Endometrial microvascular endothelial cells (primary cell): ENCODE results near the gene KCNE5. TPM values are rescaled to one million over a fixed set of nuclear protein-coding genes. Genes with fewer than 3 reads are reported as not detected.
"Not testable (repeated sequence)": the region's sequence is repeated elsewhere in the genome, so short reads cannot be mapped to it uniquely, and the experiment has no call there.

Source experiments
- in situ Hi-C: cut with HindIII; loops from 2 replicates; pipeline ENCODE4 v1.10.0; 2017; ENCODE audit warnings: low sequenced_read_pairs, low pct_unique_long_range_greater_than_20kb; ENCODE audit errors: inconsistent ontology term
- total RNA-seq: library from RNA; depleted of rRNA; stranded (reverse); fragments of >200 nt; gene quantifications from one replicate; pipeline ENCODE4 v1.2.3, GENCODE V29; 2015; ENCODE audit errors: inconsistent ontology term

Gene KCNE5
- total RNA-seq, 1 donor from 2014 or later, result not detected

DNA sequence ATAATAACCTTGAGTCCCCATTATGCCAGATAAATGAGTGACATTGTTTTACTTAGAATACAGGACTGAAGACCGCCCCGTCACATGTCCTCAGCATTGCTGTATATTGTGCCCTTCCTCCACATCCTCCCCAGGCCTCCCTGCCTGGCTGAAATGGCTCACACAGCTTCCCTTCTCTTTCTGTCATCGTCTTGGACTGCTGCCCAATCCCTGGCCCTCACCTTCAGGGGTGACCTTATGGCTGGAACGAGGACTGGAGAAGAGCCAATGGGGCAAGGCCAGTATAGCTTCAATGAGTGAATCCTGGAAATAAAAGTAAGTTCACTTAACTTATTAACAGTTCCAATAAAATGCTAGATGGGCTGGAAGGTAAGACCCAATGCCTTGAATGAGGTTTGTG lies 2.7 kb downstream of the KCNE5 start:
- in situ Hi-C loops, result no loop called here

DNA sequence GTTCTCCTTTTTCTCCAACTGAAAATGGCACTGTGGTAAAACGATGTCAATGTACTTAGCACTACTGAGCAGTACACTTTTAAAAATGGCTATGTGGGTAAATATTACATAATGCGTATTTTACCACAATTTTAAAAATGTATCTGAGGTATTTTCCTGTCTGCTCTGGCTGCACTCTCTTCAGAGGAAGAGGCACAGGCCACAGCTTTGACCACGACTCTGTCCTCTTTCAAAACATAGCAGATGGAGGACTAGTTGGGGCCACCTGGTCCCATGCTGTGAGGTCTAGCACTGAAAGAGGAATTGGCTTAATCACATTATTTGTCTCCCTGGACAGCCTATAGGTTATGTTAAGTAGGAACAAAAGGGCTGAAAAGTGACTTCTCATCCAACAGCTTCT lies 5.2 kb downstream of the KCNE5 start:
- in situ Hi-C loops, result no loop called here

DNA sequence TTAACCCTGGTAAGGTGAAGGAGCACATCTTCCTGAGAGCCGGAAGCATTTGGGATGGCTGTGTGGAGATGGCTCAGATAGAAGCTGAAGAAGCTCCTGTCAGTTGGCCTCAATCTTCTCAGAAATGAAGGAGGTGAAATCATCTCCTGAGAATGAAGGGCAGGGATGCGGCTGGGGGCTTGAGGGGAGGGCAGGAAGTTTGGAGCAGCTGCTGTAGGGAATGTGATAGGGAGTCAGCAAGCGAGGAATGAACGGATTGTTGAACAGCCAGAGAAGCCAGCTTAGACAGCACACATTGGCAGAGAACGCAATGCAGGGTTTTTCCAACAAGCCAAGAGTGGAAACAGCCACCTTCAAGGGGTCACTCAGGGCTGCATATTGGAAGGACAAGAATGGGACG lies 10.0 kb downstream of the KCNE5 start:
- in situ Hi-C loops, result no loop called here

GRCh38 chrX:109601486-109601885 lies 23.5 kb downstream of the KCNE5 start:
- in situ Hi-C loops, result no loop called here

DNA sequence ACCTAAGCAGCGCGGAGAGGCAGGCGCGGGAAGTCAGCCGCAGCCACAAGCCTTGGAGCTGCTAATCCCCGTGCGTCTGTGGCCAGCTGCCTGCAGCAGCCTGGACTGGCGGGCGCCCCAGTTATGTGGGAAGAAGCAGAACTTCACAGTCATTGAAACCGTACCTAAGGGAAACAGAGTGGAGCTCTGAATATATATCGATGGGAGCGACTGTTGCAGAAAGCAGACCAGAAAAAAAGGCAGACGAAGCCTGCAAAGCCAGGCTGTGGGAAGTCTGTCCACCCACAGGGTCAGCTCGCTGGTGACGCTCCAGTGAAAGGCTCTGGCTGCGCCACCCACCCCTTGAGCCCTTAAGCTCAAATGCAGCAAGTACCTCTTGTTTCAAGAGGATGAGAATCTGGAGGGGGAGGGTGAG lies 24.7 kb downstream of the KCNE5 start:
- in situ Hi-C loops, result no loop called here

GRCh38 chrX:109596015-109596414 lies 29.0 kb downstream of the KCNE5 start:
- in situ Hi-C loops, result no loop called here

- in situ Hi-C loops, result no loop called here
Measured at GRCh38 chrX:109590176-109590575, 34.8 kb downstream of the KCNE5 start.

GRCh38 chrX:109585488-109585887 lies 39.5 kb downstream of the KCNE5 start:
- in situ Hi-C loops, result no loop called here

DNA sequence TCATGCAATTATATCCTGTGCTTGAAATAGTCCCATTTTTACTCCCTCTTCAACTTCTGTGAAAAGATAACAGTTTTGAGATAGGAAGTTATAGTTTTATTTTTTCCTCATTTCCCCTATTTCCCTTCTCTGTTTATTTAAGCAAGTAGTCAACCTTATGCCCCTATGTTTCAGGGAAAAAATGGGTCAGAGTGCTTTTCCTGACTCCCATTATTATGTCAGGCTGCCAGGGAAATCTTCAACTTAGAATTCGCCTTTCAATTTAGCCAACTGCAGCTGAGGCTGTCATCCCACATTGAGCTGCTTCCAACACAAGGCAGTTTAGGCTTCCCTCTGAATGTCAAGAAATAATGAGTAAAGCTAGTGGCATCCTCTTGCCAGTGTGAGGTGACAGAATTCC lies 46.1 kb downstream of the KCNE5 start:
- in situ Hi-C loops, result no loop called here

DNA sequence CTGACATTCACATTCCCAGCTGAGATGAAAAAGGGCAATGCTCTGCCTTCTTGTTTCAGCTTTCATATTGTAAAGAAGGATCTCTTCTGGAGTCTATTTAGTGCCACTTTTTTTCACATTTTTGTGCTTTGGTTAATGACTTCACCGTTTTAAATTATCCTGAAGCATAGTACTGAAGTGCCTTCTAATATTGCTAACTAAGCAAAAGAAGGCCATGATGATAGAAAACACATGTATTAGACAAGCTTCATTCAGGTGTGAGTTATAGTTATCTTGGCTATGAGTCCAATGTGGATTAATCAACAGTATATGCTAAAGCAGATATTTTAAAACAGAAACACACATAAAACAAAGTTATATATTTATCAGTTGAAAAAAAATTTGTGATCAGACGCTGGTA lies 47.9 kb downstream of the KCNE5 start:
- in situ Hi-C loops, result no loop called here

- in situ Hi-C loops, result not testable (repeated sequence)
Measured at GRCh38 chrX:109576083-109576482, 48.9 kb downstream of the KCNE5 start.

Other genes with a start within 250 kb of the KCNE5 start
- not detected for gene GUCY2F, start 143.1 kb downstream of the KCNE5 start, total RNA-seq
- gene NXT2, start 88.3 kb downstream of the KCNE5 start, total RNA-seq, result 6.5 TPM
- 137 TPM for gene ACSL4, start 108.1 kb upstream of the KCNE5 start, total RNA-seq